ENCODE measurements around the gene CALHM6. TPM values are rescaled to one million over a fixed set of nuclear protein-coding genes. Genes with fewer than 3 reads are reported as not detected.
A peak's percentile ranks its signal among the peaks of the same experiment; 100 is the strongest.

The CALHM6 gene
- total and polyA plus RNA-seq, 5 experiments from 2014 or later: 1.2 to 49.3 (median 5.3) TPM

DNA sequence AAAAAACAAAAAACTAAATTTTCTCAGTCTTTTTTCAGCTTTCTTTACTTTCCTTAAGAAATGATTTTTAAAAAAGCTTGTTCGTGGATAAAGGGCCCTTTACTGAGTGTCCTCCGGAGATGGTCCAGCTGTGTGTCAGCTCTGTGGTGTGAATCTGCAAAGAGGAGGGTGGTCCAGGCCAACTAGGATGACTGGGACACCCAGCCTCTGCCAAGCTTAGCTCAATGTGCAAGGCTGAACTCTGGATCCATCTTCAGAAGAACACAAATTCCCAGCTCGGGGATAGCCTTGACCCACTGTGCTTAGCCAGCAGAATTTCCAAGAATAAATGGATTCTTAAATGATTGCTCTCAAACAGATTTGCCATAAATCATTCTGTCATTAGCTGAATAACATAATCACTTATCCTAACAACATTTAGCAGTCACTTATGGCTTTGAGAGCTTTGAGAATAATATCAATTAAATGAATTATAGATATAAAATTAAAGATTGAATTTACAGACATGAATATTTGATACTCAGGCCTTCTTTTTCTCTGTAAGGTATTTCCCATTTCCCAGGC lies 36.0 kb downstream of the CALHM6 start:
- Mint-ChIP-seq H3K4me3 (no peak overlapping the region), H3K36me3 (peaks cover 0 to 4% (median 3%) of the 10 kb centered on the region in 3 donors), H3K9me3 (peaks cover 0 to 10% (median 2%) of the 10 kb centered on the region in 9 donors), H3K4me1 (peaks cover 0 to 2% (median 0%) of the 10 kb centered on the region in 4 donors), H3K27ac (no peak overlapping the region), H3K27me3 (peaks cover 5 to 17% (median 14%) of the 10 kb centered on the region in 5 donors)
- POLR2A ChIA-PET: no interaction called here
- ATAC-seq (no peak), DNase-seq (no peak)

DNA sequence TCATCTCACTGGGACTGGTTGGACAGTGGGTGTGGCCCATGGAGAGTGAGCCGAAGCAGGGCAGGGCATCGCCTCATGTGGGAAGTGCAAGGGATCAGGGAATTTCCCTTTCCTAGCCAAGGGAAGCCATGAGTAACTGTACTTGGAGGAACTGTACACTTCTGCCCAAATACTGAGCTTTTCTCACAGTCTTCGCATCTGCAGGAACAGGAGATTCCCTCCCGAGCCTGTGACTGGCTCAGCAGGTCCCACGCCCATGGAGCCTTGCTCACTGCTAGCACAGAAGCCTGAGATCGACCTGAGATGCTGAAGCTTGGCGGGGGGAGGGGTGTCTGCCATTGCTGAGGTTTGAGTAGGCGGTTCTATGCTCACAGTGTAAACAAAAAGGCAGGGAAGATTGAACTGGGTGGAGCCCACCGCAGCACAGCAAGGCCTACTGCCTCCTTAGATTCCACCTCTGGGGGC lies 39.8 kb downstream of the CALHM6 start:
- ATAC-seq: no peak

DNA sequence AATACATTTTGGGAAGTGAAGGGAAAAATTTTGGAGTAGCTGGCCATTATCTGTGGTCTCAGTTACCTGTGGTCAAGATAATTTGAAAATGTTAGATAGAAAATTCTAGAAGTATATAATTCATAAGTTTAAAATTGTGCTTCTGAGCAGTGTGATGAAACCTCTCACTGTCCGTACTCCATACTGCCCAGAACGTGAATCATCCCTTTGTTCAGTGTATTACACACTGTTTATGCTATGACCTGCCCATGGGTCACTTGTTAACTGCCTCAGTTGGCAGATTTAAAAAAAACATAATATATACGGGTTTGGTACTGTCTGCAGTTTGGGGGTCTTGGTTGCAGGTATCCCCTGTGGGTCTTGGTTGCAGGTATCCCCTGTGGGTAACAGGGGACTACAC lies 46.1 kb downstream of the CALHM6 start:
- Mint-ChIP-seq H3K4me3 (no peak overlapping the region), H3K27me3 (peaks cover 0 to 23% (median 11%) of the 10 kb centered on the region in 5 donors), H3K27ac (no peak overlapping the region), H3K9me3 (peaks cover 0 to 55% (median 10%) of the 10 kb centered on the region in 9 donors), H3K36me3 (peaks cover 0 to 23% (median 4%) of the 10 kb centered on the region in 3 donors), H3K4me1 (peaks cover 0 to 2% (median 0%) of the 10 kb centered on the region in 4 donors)
- ATAC-seq (no peak), DNase-seq (no peak)
- POLR2A ChIA-PET: no interaction called here

More for the DNA sequence above, 39.8 kb downstream of the CALHM6 start:
- Mint-ChIP-seq H3K36me3 (peaks cover 0 to 22% (median 7%) of the 10 kb centered on the region in 3 donors), H3K4me3 (peak overlapping the region in 1 of 10 donors; percentile 72), H3K4me1 (peaks cover 0 to 2% (median 1%) of the 10 kb centered on the region in 4 donors), H3K27ac (no peak overlapping the region), H3K27me3 (peaks cover 16 to 31% (median 21%) of the 10 kb centered on the region in 5 donors), H3K9me3 (peaks cover 0 to 28% (median 6%) of the 10 kb centered on the region in 9 donors)
- peak in 2 of 10 donors; percentile 17 to 18 for DNase-seq
- POLR2A ChIA-PET: no interaction called here

DNA sequence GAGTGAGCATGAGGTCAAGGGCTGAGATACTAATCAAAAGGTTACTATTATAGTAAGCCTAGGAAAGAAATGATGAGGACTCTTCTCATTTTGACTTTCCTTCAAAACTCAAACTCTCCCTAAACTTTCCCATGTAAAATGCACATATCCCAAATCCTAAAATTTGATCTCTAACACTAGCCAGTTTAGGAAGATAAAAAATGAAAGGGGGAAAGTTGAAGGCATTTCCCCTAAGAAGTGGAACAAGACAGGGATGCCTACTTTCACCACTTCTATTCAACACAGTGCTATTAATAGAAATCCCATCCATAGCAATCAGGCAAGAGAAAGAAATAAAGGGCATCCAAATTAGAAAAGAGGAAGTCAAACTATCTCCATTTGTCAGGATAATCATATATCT lies 47.4 kb downstream of the CALHM6 start:
- H3K36me3 Mint-ChIP-seq: peaks cover 0 to 13% (median 2%) of the 10 kb centered on the region in 3 donors
- no peak overlapping the region for H3K27ac Mint-ChIP-seq
- no peak for ATAC-seq
- peaks cover 0 to 2% (median 0%) of the 10 kb centered on the region in 4 donors for H3K4me1 Mint-ChIP-seq
- H3K9me3 Mint-ChIP-seq: peaks cover 0 to 45% (median 9%) of the 10 kb centered on the region in 9 donors
- no peak overlapping the region for H3K4me3 Mint-ChIP-seq
- DNase-seq: no peak
- POLR2A ChIA-PET: no interaction called here
- peaks cover 0 to 13% (median 9%) of the 10 kb centered on the region in 5 donors for H3K27me3 Mint-ChIP-seq

DNA sequence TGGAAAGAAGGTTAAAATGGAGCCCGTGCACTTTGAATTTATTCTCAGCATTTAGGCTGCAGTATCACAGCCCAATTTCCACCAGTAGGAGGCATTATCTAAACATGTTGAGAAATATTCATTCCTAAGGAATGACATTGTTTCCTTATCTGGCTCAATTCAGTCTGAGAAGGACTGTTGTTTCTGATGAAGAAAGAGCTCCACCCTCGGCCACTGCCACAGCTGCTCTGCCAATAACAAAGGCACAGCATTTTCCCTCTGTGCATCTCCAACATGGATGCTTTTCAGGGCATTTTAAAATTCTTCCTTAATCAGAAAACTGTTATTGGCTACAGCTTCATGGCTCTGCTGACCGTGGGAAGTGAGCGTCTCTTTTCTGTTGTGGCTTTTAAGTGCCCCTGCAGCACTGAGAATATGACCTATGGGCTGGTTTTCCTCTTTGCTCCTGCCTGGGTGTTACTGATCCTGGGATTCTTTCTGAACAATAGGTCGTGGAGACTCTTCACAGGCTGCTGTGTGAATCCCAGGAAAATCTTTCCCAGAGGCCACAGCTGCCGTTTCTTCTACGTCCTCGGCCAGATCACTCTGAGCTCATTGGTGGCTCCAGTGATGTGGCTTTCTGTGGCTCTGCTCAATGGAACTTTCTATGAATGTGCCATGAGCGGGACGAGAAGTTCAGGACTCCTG lies 50.4 kb downstream of the CALHM6 start, which contains the start of gene CALHM5:
CALHM5 (plus strand) TSS at position 216 of the 687 bp plus-strand sequence; CDS start at position 274, 58 bp downstream.
- Mint-ChIP-seq H3K36me3 (peaks cover 0 to 6% (median 0%) of the 10 kb centered on the region in 3 donors), H3K4me3 (no peak within 1 kb of the TSS), H3K27me3 (peaks cover 0 to 4% (median 2%) of the 10 kb centered on the region in 5 donors), H3K4me1 (no peaks in the 10 kb centered on the region), H3K27ac (no peak within 1 kb of the TSS), H3K9me3 (peaks cover 0 to 21% (median 8%) of the 10 kb centered on the region in 9 donors)
- POLR2A ChIA-PET: no interaction called here
- ATAC-seq (no peak), DNase-seq (no peak)

DNA sequence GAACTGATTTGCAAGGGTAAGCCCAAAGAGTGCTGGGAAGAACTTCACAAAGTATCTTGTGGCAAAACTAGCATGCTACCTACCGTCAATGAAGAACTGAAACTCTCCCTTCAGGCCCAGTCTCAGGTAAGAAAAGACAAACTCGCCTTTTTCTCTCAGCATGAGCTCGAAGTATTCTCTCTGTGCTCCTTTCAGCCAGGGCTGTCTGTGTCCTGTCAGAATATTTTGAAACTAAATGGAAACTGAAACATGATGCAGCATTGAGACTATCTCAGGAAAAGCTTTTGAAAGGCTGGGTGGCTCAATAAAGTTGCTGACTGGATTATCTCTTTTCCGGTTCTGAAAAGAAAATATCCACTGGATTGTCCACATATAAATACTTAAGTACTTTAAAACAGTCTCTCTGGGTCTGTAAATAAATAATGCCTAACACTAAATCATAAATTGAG lies 51.0 kb downstream of the CALHM6 start:
- Mint-ChIP-seq H3K4me1 (no peaks in the 10 kb centered on the region), H3K4me3 (no peak overlapping the region), H3K36me3 (peaks cover 0 to 6% (median 0%) of the 10 kb centered on the region in 3 donors), H3K27ac (no peak overlapping the region), H3K9me3 (peaks cover 0 to 21% (median 8%) of the 10 kb centered on the region in 9 donors), H3K27me3 (peaks cover 0 to 4% (median 1%) of the 10 kb centered on the region in 5 donors)
- DNase-seq (no peak), ATAC-seq (no peak)
- POLR2A ChIA-PET: no interaction called here

DNA sequence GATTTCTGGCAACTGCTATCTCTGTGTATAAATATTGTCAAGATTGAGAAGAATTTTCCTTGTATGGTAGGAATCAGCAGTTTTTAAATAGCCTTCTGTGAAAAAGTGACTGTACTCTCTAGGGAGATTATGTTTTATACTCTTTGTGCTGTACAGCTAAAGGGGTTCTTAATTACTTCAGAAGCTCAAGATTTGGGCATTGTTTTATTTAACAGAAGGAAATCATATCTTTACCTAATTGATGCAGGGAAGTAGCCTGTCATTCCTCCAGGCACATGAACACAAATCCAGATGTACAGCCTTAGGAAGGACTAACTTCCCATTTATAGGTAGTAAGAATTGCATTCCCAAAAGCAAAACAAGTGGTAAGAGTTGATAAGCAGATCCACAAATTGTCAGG lies 51.6 kb downstream of the CALHM6 start:
- POLR2A ChIA-PET: interaction anchor here (0.6 kb wide), 1 partner anchor 14 kb away, joined by 5 read pairs; no protein-coding TSS in a partner anchor
- H3K27ac Mint-ChIP-seq: no peak overlapping the region
- no peak overlapping the region for H3K4me3 Mint-ChIP-seq
- peaks cover 0 to 6% (median 0%) of the 10 kb centered on the region in 3 donors for H3K36me3 Mint-ChIP-seq
- peaks cover 0 to 17% (median 8%) of the 10 kb centered on the region in 9 donors for H3K9me3 Mint-ChIP-seq
- H3K4me1 Mint-ChIP-seq: no peaks in the 10 kb centered on the region
- H3K27me3 Mint-ChIP-seq: peaks cover 0 to 4% (median 0%) of the 10 kb centered on the region in 5 donors
- ATAC-seq (no peak), DNase-seq (no peak)

Other genes with a start within 250 kb of the CALHM6 start
- 10 to 100 TPM; 23.1 to 24.7 TPM for gene TSPYL4, start 207.3 kb upstream of the CALHM6 start, total RNA-seq
- 10 to 100 TPM; 12.5 to 19.4 (median 12.7) TPM for gene TSPYL4, start 207.3 kb upstream of the CALHM6 start, polyA plus RNA-seq
- 100 to 1,000 TPM; 104 to 106 TPM for gene TSPYL1, start 181.4 kb upstream of the CALHM6 start, total RNA-seq
- 10 to 100 TPM; 28.2 to 49.1 (median 36.7) TPM for gene TSPYL1, start 181.4 kb upstream of the CALHM6 start, polyA plus RNA-seq
- gene DSE, start 90.4 kb upstream of the CALHM6 start, total RNA-seq: 1 to 10 TPM; 6.4 to 9.3 TPM
- gene DSE, start 90.4 kb upstream of the CALHM6 start, polyA plus RNA-seq: 1 to 10 TPM; 3.9 to 4.9 (median 4.0) TPM
- not detected for gene CALHM5, start 50.3 kb downstream of the CALHM6 start, total RNA-seq
- gene CALHM5, start 50.3 kb downstream of the CALHM6 start, polyA plus RNA-seq: not detected
- not detected for gene TRAPPC3L, start 84.3 kb downstream of the CALHM6 start, total RNA-seq
- gene TRAPPC3L, start 84.3 kb downstream of the CALHM6 start, polyA plus RNA-seq: not detected
- not detected for gene CALHM4, start 92.4 kb downstream of the CALHM6 start, total RNA-seq
- not detected for gene CALHM4, start 92.4 kb downstream of the CALHM6 start, polyA plus RNA-seq
- gene RWDD1, start 110.1 kb downstream of the CALHM6 start, total RNA-seq: 10 to 100 TPM; 38.0 to 39.0 TPM
- gene RWDD1, start 110.1 kb downstream of the CALHM6 start, polyA plus RNA-seq: 10 to 100 TPM; 55.7 to 89.3 (median 69.7) TPM
- gene RSPH4A, start 155.1 kb downstream of the CALHM6 start, total RNA-seq: 1 to 10 TPM; 1.1 to 1.3 TPM
- gene RSPH4A, start 155.1 kb downstream of the CALHM6 start, polyA plus RNA-seq: under 1 TPM in 1 of 3 donors, not detected in 2; 0.13 TPM
- gene ZUP1, start 207.4 kb downstream of the CALHM6 start, total RNA-seq: 10 to 100 TPM; 11.8 to 12.6 TPM
- 1 to 10 TPM; 2.4 to 4.5 (median 4.1) TPM for gene ZUP1, start 207.4 kb downstream of the CALHM6 start, polyA plus RNA-seq
- 10 to 100 TPM; 71.4 to 77.1 TPM for gene KPNA5, start 219.8 kb downstream of the CALHM6 start, total RNA-seq
- 10 to 100 TPM; 15.9 to 16.9 (median 15.9) TPM for gene KPNA5, start 219.8 kb downstream of the CALHM6 start, polyA plus RNA-seq